K562 (cell line): ENCODE data around the gene POC5. TPM values are rescaled to one million over a fixed set of nuclear protein-coding genes. Genes with fewer than 3 reads are reported as not detected.

Experiments used
- ATAC-seq: fragments of 200-7000 bp; cut with Tn5 transposase; 3 replicates; pipeline ENCODE4 v1.9.1; 2020; ENCODE audit warnings: moderate library complexity
- BruUV-seq: library from RNA; stranded (reverse); fragments of 400-500 nt; replicated peaks from 2 replicates; lab custom pipeline; 2021; lab: Mats Ljungman, UMichigan
- CTCF ChIA-PET: fragments of 300-600 bp; formaldehyde crosslinking; extraction: SDS; loops from one replicate; lab custom pipeline; 2021; ENCODE audit warnings: low intra/inter-chr PET ratio; lab: Yijun Ruan, JAX
- POLR2A ChIA-PET: fragments of 300-600, 350-650 bp; sonication (Branson Sonifier 250); formaldehyde crosslinking; extraction: SDS; loops from one replicate; lab custom pipeline; 2021; ENCODE audit warnings: antibody characterized with exemption, inconsistent platforms; lab: Yijun Ruan, JAX
- DNase-seq, 4 experiments: peaks; one replicate each; pipeline versions ENCODE4 v3.0.0 to v3.0.0-alpha.2; 2011 to 2018; ENCODE audit warnings: low spot score in 3 of 4, mixed read lengths in 3 of 4; ENCODE audit errors: extremely low read depth in 1 of 4
- FAIRE-seq: peaks from 2 replicates; lab custom pipeline; 2011; peaks lifted over from hg19 to GRCh38; lab: Jason Lieb, UNC
- H2AFZ ChIP-seq: 2 replicates; pipeline ENCODE4 v1.6.0; 2011; ENCODE audit warnings: low read depth, low read length, control low read depth, inconsistent platforms
- H3K27ac ChIP-seq: fragments of 200-600 bp; 3 replicates; pipeline ENCODE4 v1.8.0; 2011; ENCODE audit warnings: low read depth, mild to moderate bottlenecking, control low read depth, inconsistent platforms, low read length, moderate library complexity, mixed read lengths; ENCODE audit errors: extremely low read depth
- H3K27me3 ChIP-seq, 2 experiments: fragments of 300-600 bp in 1 of 2; 2 replicates in 1 of 2; 3 replicates in 1 of 2; pipeline versions ENCODE4 v1.6.0 to v1.8.0; 2011; ENCODE audit warnings: inconsistent platforms in 2 of 2, low read length in 2 of 2, mild to moderate bottlenecking in 1 of 2, mixed read lengths in 1 of 2, moderate library complexity in 1 of 2; ENCODE audit not compliant: control insufficient read depth in 2 of 2, insufficient read depth in 2 of 2
- H3K36me3 ChIP-seq: fragments of 300-600 bp; 3 replicates; pipeline ENCODE4 v1.8.0; 2011; ENCODE audit warnings: mild to moderate bottlenecking, low read length, inconsistent platforms; ENCODE audit not compliant: control insufficient read depth, insufficient read depth
- H3K4me1 ChIP-seq, 2 experiments: fragments of 200-600 bp in 1 of 2; replicated peaks in 1 of 2; 2 replicates in 1 of 2; 3 replicates in 1 of 2; pipeline versions ENCODE4 v1.5.1 to v1.8.0; 2011; ENCODE audit warnings: inconsistent platforms in 2 of 2, low read length in 2 of 2, mild to moderate bottlenecking in 1 of 2, mixed read lengths in 1 of 2, moderate library complexity in 1 of 2; ENCODE audit not compliant: control insufficient read depth in 2 of 2, insufficient read depth in 2 of 2
- H3K4me2 ChIP-seq: 2 replicates; pipeline ENCODE4 v1.6.1; 2011; ENCODE audit warnings: low read length, control low read depth, inconsistent platforms, mixed read lengths; ENCODE audit not compliant: insufficient read depth
- H3K4me3 ChIP-seq: fragments of 200-600 bp; sonication (generic), shearing (Covaris generic); 2 replicates; pipeline ENCODE4 v1.5.1; 2016; ENCODE audit warnings: control low read depth, inconsistent platforms
- H3K79me2 ChIP-seq: fragments of 200-600 bp; 3 replicates; pipeline ENCODE4 v1.8.0; 2011; ENCODE audit warnings: low read length, inconsistent platforms; ENCODE audit not compliant: control insufficient read depth, insufficient read depth
- H3K9ac ChIP-seq, 2 experiments: 2 replicates each; pipeline versions ENCODE4 v1.6.0 to v1.6.1; 2011; ENCODE audit warnings: low read depth in 2 of 2, low read length in 2 of 2, control low read depth in 1 of 2, inconsistent platforms in 1 of 2, mild to moderate bottlenecking in 1 of 2, mixed read lengths in 1 of 2; ENCODE audit not compliant: insufficient read depth in 1 of 2
- H3K9me1 ChIP-seq: one replicate; pipeline ENCODE4 v1.6.0; 2011; ENCODE audit warnings: inconsistent platforms, mild to moderate bottlenecking, low read length, moderate library complexity; ENCODE audit not compliant: control insufficient read depth, insufficient read depth
- H3K9me3 ChIP-seq: replicated peaks from 2 replicates; pipeline ENCODE4 v1.5.1; 2011; ENCODE audit warnings: low read depth, low read length, inconsistent platforms; ENCODE audit not compliant: control insufficient read depth, insufficient read depth
- H4K20me1 ChIP-seq: replicated peaks from 2 replicates; pipeline ENCODE4 v1.6.1; 2011; ENCODE audit warnings: low read length, inconsistent platforms, mixed read lengths; ENCODE audit not compliant: control insufficient read depth, insufficient read depth
- HNRNPK ChIP-seq: fragments of 200-400 bp; formaldehyde crosslinking; IDR thresholded peaks from one replicate; pipeline ENCODE4 v1.6.1; 2018; ENCODE audit warnings: mild to moderate bottlenecking, low read depth, low read length; ENCODE audit not compliant: poor library complexity, severe bottlenecking
- SP2 ChIP-seq: IDR thresholded peaks from 2 replicates; pipeline ENCODE4 v1.6.1; 2011; ENCODE audit warnings: mild to moderate bottlenecking, low read depth, low read length, moderate library complexity; ENCODE audit not compliant: poor library complexity, severe bottlenecking; ENCODE audit errors: extremely low read depth
- SPI1 ChIP-seq: IDR thresholded peaks from 2 replicates; pipeline ENCODE4 v1.6.1; 2011; ENCODE audit warnings: low read depth, low read length, control low read depth, borderline replicate concordance
- ZNF354B ChIP-seq: fragments of 250-450 bp; sonication (Bioruptor Pico); IDR thresholded peaks from 2 replicates; pipeline ENCODE4 v1.4.0; 2020
- ZNF699 ChIP-seq: fragments of 250-450 bp; sonication (Bioruptor Pico); IDR thresholded peaks from 2 replicates; pipeline ENCODE4 v1.8.0; 2021; ENCODE audit warnings: mild to moderate bottlenecking, moderate library complexity; ENCODE audit not compliant: insufficient replicate concordance
- WGBS: fragments of 100-300 bp; shearing (Covaris generic); methylation state at CpG from one replicate; pipeline ENCODE4 v1.1.6; 2016; ENCODE audit warnings: low coverage, mixed read lengths; ENCODE audit not compliant: insufficient coverage; ENCODE audit errors: missing lambda C conversion rate; 5-methylcytosine and 5-hydroxymethylcytosine counted together
- in situ Hi-C: fragments of 300-500 bp; cut with MboI; formaldehyde crosslinking; loops from 4 replicates; pipeline ENCODE4 v1.15.0; 2018; ENCODE audit warnings: inconsistent platforms, mixed read lengths
- intact Hi-C: fragments of 100-400 bp; cut with micrococcal nuclease; formaldehyde crosslinking; loops from 2 replicates; pipeline ENCODE4 v1.14.2; 2022
- polyA plus RNA-seq, 8 experiments: library from polyadenylated mRNA; depleted of rRNA in 4 of 8; stranded (reverse) in 5 of 8; unstranded in 3 of 8; fragments of >200 nt; fragmentation: Nextera tagmentation in 2 of 8; fragmentation: Illumina TruSeq in 1 of 8; extraction: Ambion mirVana in 2 of 8; extraction: Trizol in 1 of 8; gene quantifications; 2 replicates each; pipeline versions ENCODE4 v1.2.1 to v1.2.3, GENCODE V29; 2011 to 2014; ENCODE audit warnings: inconsistent platforms in 1 of 8, missing spikeins in 1 of 8
- total RNA-seq, 7 experiments: library from RNA; depleted of rRNA in 6 of 7; stranded (reverse); fragments of >200 nt in 6 of 7; fragmentation: Illumina TruSeq in 2 of 7; extraction: Trizol in 2 of 7; gene quantifications; 2 replicates each; pipeline versions ENCODE4 v1.2.1 to v1.2.3, GENCODE V29; 2011 to 2021; ENCODE audit warnings: low replicate concordance in 1 of 7
- TF ChIP-seq, protein P1 (sequence below): fragments of 250-450 bp; sonication (Bioruptor Pico); IDR thresholded peaks from 2 replicates; pipeline ENCODE4 v1.8.0; 2022; ENCODE audit warnings: inconsistent platforms
- TF ChIP-seq, protein P2 (sequence below): fragments of 450-650 bp; IDR thresholded peaks from 2 replicates; pipeline ENCODE4 v1.6.1; 2017; ENCODE audit warnings: antibody characterized with exemption
- TF ChIP-seq, protein P3 (sequence below): IDR thresholded peaks from 2 replicates; pipeline ENCODE4 v1.6.1; 2012; ENCODE audit warnings: low read depth, low read length, improper control_type of control experiment, borderline replicate concordance

POC5 gene
- total and polyA plus RNA-seq, 9 of the 15 experiments (the other 6 are each of a cell fraction or from before 2014, with no cell fraction given): 14.5 to 38.2 (median 27.0) TPM

DNA sequence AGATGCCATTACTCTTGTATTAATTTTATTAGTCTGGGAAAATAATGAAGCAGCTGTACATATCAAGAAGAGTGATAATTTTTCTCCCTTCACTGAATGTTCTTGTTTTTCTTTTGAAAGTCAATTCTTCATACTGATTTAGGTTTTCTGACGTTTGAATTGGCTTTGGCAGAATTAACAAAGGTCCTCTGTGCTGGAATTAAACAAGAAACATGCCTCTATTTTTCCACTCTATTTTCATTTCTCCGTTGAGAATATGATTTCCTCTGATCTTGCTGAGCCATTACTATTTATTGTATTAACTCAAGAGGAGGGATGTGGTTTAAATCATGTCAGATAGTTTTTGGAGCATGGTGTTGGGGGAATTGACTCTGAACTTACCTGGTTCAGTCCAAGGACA, 63.7 kb downstream of the POC5 start:
- 2% methylated on average over 2 of the region's 2 CpGs for WGBS
- H2AFZ ChIP-seq: peak overlapping the region; percentile 19; the same call in 1 of the 2 replicates
- H3K4me1 ChIP-seq: peaks cover 4 to 8% of the 10 kb centered on the region in 2 experiments; a peak in 3 of 5 replicates
- H3K79me2 ChIP-seq: no peaks in the 10 kb centered on the region
- no peaks in the 10 kb centered on the region for H3K9me3 ChIP-seq
- ChIA-PET POLR2A (interaction anchor here (0.5 kb wide), 1 partner anchor 255 kb away, joined by 3 read pairs; no protein-coding TSS in a partner anchor), CTCF (no interaction called here)
- DNase-seq: no peak
- TF ChIP-seq ZNF699 (CRISPR knock-in tag): no peak
- peak; percentile 50; the same call in 1 of the 2 replicates for TF ChIP-seq SPI1
- TF ChIP-seq SP2: no peak
- no peak for TF ChIP-seq ZNF354B (CRISPR knock-in tag)
- H3K36me3 ChIP-seq: no peaks in the 10 kb centered on the region
- BruUV-seq: no TSS peak
- no peak for ATAC-seq
- H3K9ac ChIP-seq: no peak overlapping the region
- H3K27me3 ChIP-seq: no peaks in the 10 kb centered on the region
- no peaks in the 10 kb centered on the region for H4K20me1 ChIP-seq
- intact Hi-C loops (no loop called here), in situ Hi-C loops (no loop called here)
- H3K9me1 ChIP-seq: no peaks in the 10 kb centered on the region
- no peak for FAIRE-seq
- H3K4me2 ChIP-seq: no peak overlapping the region
- H3K27ac ChIP-seq: no peak overlapping the region
- no peak overlapping the region for H3K4me3 ChIP-seq

DNA sequence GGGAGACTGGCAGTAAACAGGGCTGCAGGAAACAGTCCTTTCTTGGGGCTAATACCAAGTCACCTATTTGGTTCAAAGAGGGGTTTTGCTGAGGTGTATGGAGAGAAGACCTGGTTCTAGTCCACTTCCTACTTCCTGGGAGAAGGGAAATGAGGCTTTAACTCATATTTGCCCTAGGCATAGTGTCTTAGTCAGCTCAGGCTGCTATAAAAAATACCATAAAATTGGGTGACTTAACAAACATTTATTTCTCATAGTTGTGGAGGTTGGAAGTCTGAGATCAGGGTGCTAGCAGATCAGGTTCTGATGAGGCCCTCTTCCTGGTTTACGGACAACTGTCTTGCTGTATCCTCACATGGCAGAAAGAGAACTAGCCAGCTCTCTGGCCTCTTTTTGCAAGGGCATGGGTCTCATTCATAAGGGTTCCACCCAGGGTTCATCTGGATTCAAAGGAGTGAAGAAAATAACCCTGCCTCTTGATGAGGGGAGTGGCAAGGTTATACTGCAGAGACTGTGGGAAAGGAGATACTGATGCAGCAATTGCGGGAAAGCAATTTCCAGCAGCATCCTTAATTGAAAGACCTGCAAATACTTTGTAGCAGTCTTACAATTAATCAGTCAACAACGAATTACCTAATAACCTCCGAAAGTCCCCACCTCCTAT, 65.5 kb downstream of the POC5 start:
- in situ Hi-C loops: no loop called here
- no peak for ATAC-seq
- WGBS: 53% methylated on average over 4 of the region's 4 CpGs
- Histone ChIP-seq H2AFZ (peak overlapping the region; percentile 33; the same call in 1 of the 2 replicates), H3K27me3 (no peaks in the 10 kb centered on the region), H4K20me1 (no peaks in the 10 kb centered on the region), H3K4me2 (no peak overlapping the region), H3K79me2 (no peaks in the 10 kb centered on the region), H3K9ac (no peak overlapping the region), H3K4me1 (peaks cover 4 to 8% of the 10 kb centered on the region in 2 experiments; a peak in 3 of 5 replicates), H3K27ac (no peak overlapping the region), H3K9me3 (no peaks in the 10 kb centered on the region), H3K9me1 (no peaks in the 10 kb centered on the region), H3K4me3 (no peak overlapping the region), H3K36me3 (no peaks in the 10 kb centered on the region)
- ChIA-PET CTCF (no interaction called here), POLR2A (interaction anchor here (0.6 kb wide), 1 partner anchor 13 kb away, joined by 3 read pairs; no protein-coding TSS in a partner anchor)
- DNase-seq: no peak
- FAIRE-seq: no peak
- intact Hi-C loops: no loop called here
- no TSS peak for BruUV-seq
- TF ChIP-seq, protein P1, sequence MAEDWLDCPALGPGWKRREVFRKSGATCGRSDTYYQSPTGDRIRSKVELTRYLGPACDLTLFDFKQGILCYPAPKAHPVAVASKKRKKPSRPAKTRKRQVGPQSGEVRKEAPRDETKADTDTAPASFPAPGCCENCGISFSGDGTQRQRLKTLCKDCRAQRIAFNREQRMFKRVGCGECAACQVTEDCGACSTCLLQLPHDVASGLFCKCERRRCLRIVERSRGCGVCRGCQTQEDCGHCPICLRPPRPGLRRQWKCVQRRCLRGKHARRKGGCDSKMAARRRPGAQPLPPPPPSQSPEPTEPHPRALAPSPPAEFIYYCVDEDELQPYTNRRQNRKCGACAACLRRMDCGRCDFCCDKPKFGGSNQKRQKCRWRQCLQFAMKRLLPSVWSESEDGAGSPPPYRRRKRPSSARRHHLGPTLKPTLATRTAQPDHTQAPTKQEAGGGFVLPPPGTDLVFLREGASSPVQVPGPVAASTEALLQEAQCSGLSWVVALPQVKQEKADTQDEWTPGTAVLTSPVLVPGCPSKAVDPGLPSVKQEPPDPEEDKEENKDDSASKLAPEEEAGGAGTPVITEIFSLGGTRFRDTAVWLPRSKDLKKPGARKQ: no peak
- TF ChIP-seq, protein P2, sequence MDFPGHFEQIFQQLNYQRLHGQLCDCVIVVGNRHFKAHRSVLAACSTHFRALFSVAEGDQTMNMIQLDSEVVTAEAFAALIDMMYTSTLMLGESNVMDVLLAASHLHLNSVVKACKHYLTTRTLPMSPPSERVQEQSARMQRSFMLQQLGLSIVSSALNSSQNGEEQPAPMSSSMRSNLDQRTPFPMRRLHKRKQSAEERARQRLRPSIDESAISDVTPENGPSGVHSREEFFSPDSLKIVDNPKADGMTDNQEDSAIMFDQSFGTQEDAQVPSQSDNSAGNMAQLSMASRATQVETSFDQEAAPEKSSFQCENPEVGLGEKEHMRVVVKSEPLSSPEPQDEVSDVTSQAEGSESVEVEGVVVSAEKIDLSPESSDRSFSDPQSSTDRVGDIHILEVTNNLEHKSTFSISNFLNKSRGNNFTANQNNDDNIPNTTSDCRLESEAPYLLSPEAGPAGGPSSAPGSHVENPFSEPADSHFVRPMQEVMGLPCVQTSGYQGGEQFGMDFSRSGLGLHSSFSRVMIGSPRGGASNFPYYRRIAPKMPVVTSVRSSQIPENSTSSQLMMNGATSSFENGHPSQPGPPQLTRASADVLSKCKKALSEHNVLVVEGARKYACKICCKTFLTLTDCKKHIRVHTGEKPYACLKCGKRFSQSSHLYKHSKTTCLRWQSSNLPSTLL: no peak
- TF ChIP-seq HNRNPK: no peak
- TF ChIP-seq, protein P3, sequence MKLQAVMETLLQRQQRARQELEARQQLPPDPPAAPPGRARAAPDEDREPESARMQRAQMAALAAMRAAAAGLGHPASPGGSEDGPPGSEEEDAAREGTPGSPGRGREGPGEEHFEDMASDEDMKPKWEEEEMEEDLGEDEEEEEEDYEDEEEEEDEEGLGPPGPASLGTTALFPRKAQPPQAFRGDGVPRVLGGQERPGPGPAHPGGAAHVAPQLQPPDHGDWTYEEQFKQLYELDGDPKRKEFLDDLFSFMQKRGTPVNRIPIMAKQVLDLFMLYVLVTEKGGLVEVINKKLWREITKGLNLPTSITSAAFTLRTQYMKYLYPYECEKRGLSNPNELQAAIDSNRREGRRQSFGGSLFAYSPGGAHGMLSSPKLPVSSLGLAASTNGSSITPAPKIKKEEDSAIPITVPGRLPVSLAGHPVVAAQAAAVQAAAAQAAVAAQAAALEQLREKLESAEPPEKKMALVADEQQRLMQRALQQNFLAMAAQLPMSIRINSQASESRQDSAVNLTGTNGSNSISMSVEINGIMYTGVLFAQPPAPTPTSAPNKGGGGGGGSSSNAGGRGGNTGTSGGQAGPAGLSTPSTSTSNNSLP: no peak
